Type B pancreatic cell (in vitro differentiated cells): ENCODE measurements around the gene HOXC10. TPM values are rescaled to one million over a fixed set of nuclear protein-coding genes. Genes with fewer than 3 reads are reported as not detected.

Experiments used
- DNase-seq: peaks from one replicate; pipeline ENCODE4 v3.0.0; 2021; ENCODE audit warnings: mixed read lengths; ENCODE audit not compliant: unreplicated experiment; ENCODE audit errors: extremely low spot score
- H3K27ac Mint-ChIP-seq: 2 replicates; pipeline ENCODE4 v1.8.0; 2021; ENCODE audit warnings: mild to moderate bottlenecking, mixed read lengths
- H3K27me3 Mint-ChIP-seq: 2 replicates; pipeline ENCODE4 v1.8.0; 2021; ENCODE audit warnings: mixed read lengths
- H3K36me3 Mint-ChIP-seq: 2 replicates; pipeline ENCODE4 v1.8.0; 2021; ENCODE audit warnings: mixed read lengths
- H3K4me1 Mint-ChIP-seq: one replicate; pipeline ENCODE4 v1.8.0; 2021; ENCODE audit warnings: mixed read lengths; ENCODE audit not compliant: unreplicated experiment
- H3K4me3 Mint-ChIP-seq: 2 replicates; pipeline ENCODE4 v1.8.0; 2021; ENCODE audit warnings: mild to moderate bottlenecking, mixed read lengths
- H3K9me3 Mint-ChIP-seq: 2 replicates; pipeline ENCODE4 v1.8.0; 2021; ENCODE audit warnings: mixed read lengths
- CTCF ChIP-seq: fragments of 200-600 bp; sonication (generic); conservative IDR thresholded peaks from 2 replicates; pipeline ENCODE4 v1.5.0; 2021; ENCODE audit warnings: antibody characterized with exemption, mild to moderate bottlenecking
- total RNA-seq: library from RNA; stranded (reverse); gene quantifications from 2 replicates; pipeline ENCODE4 v1.2.1, GENCODE V29; 2021; ENCODE audit warnings: low replicate concordance

HOXC10 gene
- total RNA-seq, 1 donor from 2014 or later = not detected

GRCh38 chr12:53949631-53950436 lies 35.1 kb upstream of the HOXC10 start:
- Mint-ChIP-seq H3K4me1 (no peaks in the 10 kb centered on the region), H3K4me3 (no peak overlapping the region), H3K9me3 (no peaks in the 10 kb centered on the region), H3K36me3 (no peaks in the 10 kb centered on the region), H3K27me3 (peaks cover 100% of the 10 kb centered on the region), H3K27ac (no peak overlapping the region)
- no peak for TF ChIP-seq CTCF
- DNase-seq = no peak

GRCh38 chr12:53950437-53950773 lies 34.5 kb upstream of the HOXC10 start:
- Mint-ChIP-seq H3K4me3 (no peak overlapping the region), H3K27me3 (peaks cover 98% of the 10 kb centered on the region), H3K9me3 (no peaks in the 10 kb centered on the region), H3K36me3 (no peaks in the 10 kb centered on the region), H3K4me1 (no peaks in the 10 kb centered on the region), H3K27ac (no peak overlapping the region)
- no peak for DNase-seq
- no peak for TF ChIP-seq CTCF

GRCh38 chr12:53950789-53951576 lies 34.0 kb upstream of the HOXC10 start:
- H3K4me3 Mint-ChIP-seq = no peak overlapping the region
- H3K27me3 Mint-ChIP-seq = peaks cover 98% of the 10 kb centered on the region
- H3K4me1 Mint-ChIP-seq = no peaks in the 10 kb centered on the region
- no peak for DNase-seq
- H3K27ac Mint-ChIP-seq = no peak overlapping the region
- TF ChIP-seq CTCF = no peak
- no peaks in the 10 kb centered on the region for H3K36me3 Mint-ChIP-seq
- H3K9me3 Mint-ChIP-seq = no peaks in the 10 kb centered on the region

- no peak for TF ChIP-seq CTCF
- H3K4me1 Mint-ChIP-seq = no peaks in the 10 kb centered on the region
- peaks cover 98% of the 10 kb centered on the region for H3K27me3 Mint-ChIP-seq
- no peak overlapping the region for H3K4me3 Mint-ChIP-seq
- DNase-seq = no peak
- no peaks in the 10 kb centered on the region for H3K9me3 Mint-ChIP-seq
- no peak overlapping the region for H3K27ac Mint-ChIP-seq
- H3K36me3 Mint-ChIP-seq = no peaks in the 10 kb centered on the region
Observed at GRCh38 chr12:53951577-53952334, 33.2 kb upstream of the HOXC10 start.

GRCh38 chr12:53952335-53952694 lies 32.6 kb upstream of the HOXC10 start:
- no peaks in the 10 kb centered on the region for H3K36me3 Mint-ChIP-seq
- DNase-seq = no peak
- H3K27me3 Mint-ChIP-seq = peaks cover 98% of the 10 kb centered on the region
- TF ChIP-seq CTCF = peak; percentile 39
- H3K4me1 Mint-ChIP-seq = no peaks in the 10 kb centered on the region
- no peaks in the 10 kb centered on the region for H3K9me3 Mint-ChIP-seq
- H3K4me3 Mint-ChIP-seq = no peak overlapping the region
- no peak overlapping the region for H3K27ac Mint-ChIP-seq
